T-cell (primary cell): ENCODE measurements around the gene FKBP10. TPM values are rescaled to one million over a fixed set of nuclear protein-coding genes. Genes with fewer than 3 reads are reported as not detected.
A peak's percentile ranks its signal among the peaks of the same experiment; 100 is the strongest.

Source experiments
- ATAC-seq, 4 experiments: fragments of 200-7000 bp in 3 of 4; fragments of 150-1000 bp in 1 of 4; cut with Tn5 transposase; replicated peaks in 1 of 4; 1 replicate in 3 of 4; 2 replicates in 1 of 4; pipeline ENCODE4 v1.10.0; 2021; ENCODE audit warnings: moderate library complexity in 3 of 4, mild to moderate bottlenecking in 2 of 4, moderate number of reproducible peaks in 1 of 4
- CTCF ChIA-PET, 2 donors: fragments of 300-600 bp; sonication (Branson Sonifier 250); formaldehyde crosslinking; loops; one replicate each; lab custom pipeline; 2022; ENCODE audit warnings: antibody characterized with exemption in 2 of 2; lab: Charles Lee
- POLR2A ChIA-PET, 2 donors: fragments of 300-600 bp; sonication (Branson Sonifier 250); formaldehyde crosslinking; loops; one replicate each; lab custom pipeline; 2022; ENCODE audit warnings: antibody characterized with exemption in 2 of 2; lab: Charles Lee
- DNase-seq, 35 experiments: peaks; one replicate each; pipeline versions ENCODE4 v3.0.0 to v3.0.0-alpha.2; 2013 to 2023
- H3K27ac ChIP-seq: one replicate; pipeline ENCODE4 v1.5.1; 2013; ENCODE audit warnings: low read length
- H3K27me3 ChIP-seq, 2 experiments: replicated peaks in 1 of 2; 1 replicate in 1 of 2; 2 replicates in 1 of 2; pipeline versions ENCODE4 v1.6.1 to v1.7.0; 2013; ENCODE audit warnings: low read length in 1 of 2, mixed read lengths in 1 of 2; ENCODE audit not compliant: control insufficient read depth in 2 of 2, insufficient read depth in 2 of 2; ENCODE audit errors: extremely low read depth in 1 of 2
- H3K36me3 ChIP-seq, 2 donors: 1 replicate in 1 of 2; 2 replicates in 1 of 2; pipeline versions ENCODE4 v1.6.1 to v1.7.0; 2013; ENCODE audit warnings: low read length in 1 of 2; ENCODE audit not compliant: control insufficient read depth in 2 of 2, insufficient read depth in 1 of 2; ENCODE audit errors: extremely low read depth in 1 of 2
- H3K4me1 ChIP-seq, 2 experiments: 1 replicate in 1 of 2; 2 replicates in 1 of 2; pipeline versions ENCODE4 v1.6.1 to v1.7.0; 2013; ENCODE audit warnings: low read length in 2 of 2, mixed read lengths in 1 of 2; ENCODE audit not compliant: insufficient read depth in 2 of 2, control insufficient read depth in 1 of 2; ENCODE audit errors: extremely low read depth in 1 of 2
- H3K4me3 ChIP-seq, 2 donors: 1 replicate in 1 of 2; 2 replicates in 1 of 2; pipeline versions ENCODE4 v1.5.1 to v1.7.0; 2013; ENCODE audit warnings: mild to moderate bottlenecking in 2 of 2, low read length in 1 of 2, moderate library complexity in 1 of 2; ENCODE audit not compliant: control insufficient read depth in 1 of 2; ENCODE audit errors: extremely low read depth in 1 of 2
- H3K9me3 ChIP-seq: 2 replicates; pipeline ENCODE4 v1.7.0; 2013
- H3K27ac Mint-ChIP-seq, 2 donors: one replicate each; pipeline ENCODE4 v1.8.0; 2020 to 2021; ENCODE audit warnings: mild to moderate bottlenecking in 2 of 2, mixed read lengths in 2 of 2
- H3K27me3 Mint-ChIP-seq, 2 donors: one replicate each; pipeline ENCODE4 v1.8.0; 2021 to 2022; ENCODE audit warnings: mixed read lengths in 2 of 2
- H3K36me3 Mint-ChIP-seq: one replicate; pipeline ENCODE4 v1.8.0; 2021; ENCODE audit warnings: mixed read lengths
- H3K4me1 Mint-ChIP-seq, 3 donors: one replicate each; pipeline ENCODE4 v1.8.0; 2020 to 2022; ENCODE audit warnings: mixed read lengths in 3 of 3, mild to moderate bottlenecking in 1 of 3
- H3K4me3 Mint-ChIP-seq, 3 donors: one replicate each; pipeline ENCODE4 v1.8.0; 2020 to 2022; ENCODE audit warnings: mild to moderate bottlenecking in 3 of 3, mixed read lengths in 3 of 3, moderate library complexity in 3 of 3
- H3K9me3 Mint-ChIP-seq, 3 donors: one replicate each; pipeline ENCODE4 v1.8.0; 2020 to 2022; ENCODE audit warnings: mixed read lengths in 3 of 3
- WGBS: methylation state at CpG from one replicate; pipeline ENCODE4 v1.1.5; 2013; ENCODE audit warnings: missing lambda C conversion rate; ENCODE audit not compliant: insufficient coverage; 5-methylcytosine and 5-hydroxymethylcytosine counted together
- total RNA-seq, 35 experiments: library from RNA in 6 of 35; stranded (reverse) in 6 of 35; fragments of 120-200 nt in 1 of 35; gene quantifications; one replicate each; pipeline versions ENCODE4 v1.2.1 to v1.2.4 and lab custom pipeline; 2013 to 2026

Gene FKBP10
- total RNA-seq, 5 donors from 2014 or later (not counting 1 experiment from before 2014, with no cell fraction given): 0.49 to 1.3 (median 1.1) TPM; not detected in 1

DNA sequence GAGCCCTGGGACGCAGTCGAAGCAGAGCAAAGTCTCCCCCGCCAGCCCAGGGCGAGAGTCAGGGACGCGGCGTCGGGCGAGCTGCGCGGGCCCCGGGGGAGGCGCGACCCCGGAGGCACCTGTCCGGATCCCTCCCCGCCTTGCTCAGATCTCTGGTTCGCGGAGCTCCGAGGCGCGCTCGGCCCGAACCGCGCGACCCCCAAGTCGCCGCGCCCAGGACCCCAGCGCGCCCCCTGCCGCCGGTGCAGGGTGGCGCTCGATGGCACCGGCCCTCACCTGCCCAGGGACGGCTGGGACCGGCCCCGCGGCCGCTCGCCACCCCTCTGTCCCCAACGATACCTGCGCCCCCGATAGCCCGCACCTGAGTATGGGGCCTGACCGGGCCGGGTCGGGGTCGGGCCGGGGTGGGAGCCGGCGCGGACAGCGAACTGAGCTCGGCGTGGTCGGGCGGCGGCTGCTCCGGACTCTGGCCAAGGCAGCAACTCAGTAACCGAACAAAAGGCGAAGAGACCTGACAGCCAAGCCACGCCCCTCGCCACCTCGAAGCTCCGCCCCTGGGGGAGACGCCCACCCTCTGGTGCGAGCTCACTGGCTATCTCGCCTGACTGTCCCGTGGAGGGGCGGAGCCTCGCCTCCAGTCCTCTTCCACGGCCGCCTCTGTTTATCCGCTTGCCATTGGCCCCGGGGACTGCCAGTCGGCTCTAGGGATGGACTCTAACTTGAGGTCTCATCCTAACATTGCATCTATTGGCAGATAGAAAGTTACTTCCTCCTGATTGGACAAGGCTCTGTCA lies 26.4 kb upstream of the FKBP10 start, which contains the start of gene JUP:
TSS of gene JUP (minus strand) at position 485 of the 794 bp plus-strand sequence. CDS start 14,857 bp downstream, outside the sequence.
- peaks cover 26 to 40% (median 26%) of the 10 kb centered on the region in 3 donors for H3K4me1 Mint-ChIP-seq
- DNase-seq (peak; percentile 75 to 92 (median 88)), ATAC-seq (peak; percentile 88 to 95 (median 88))
- Histone ChIP-seq H3K4me3 (peak within 1 kb of the TSS; percentile 36 to 66), H3K27me3 (peaks cover 0 to 56% of the 10 kb centered on the region in 2 experiments), H3K36me3 (no peaks in the 10 kb centered on the region), H3K9me3 (no peaks in the 10 kb centered on the region), H3K27ac (no peak within 1 kb of the TSS), H3K4me1 (peaks cover 25 to 33% of the 10 kb centered on the region in 2 experiments)
- peak within 1 kb of the TSS in 1 of 2 donors; percentile 43 for H3K27ac Mint-ChIP-seq
- no peaks in the 10 kb centered on the region for H3K9me3 Mint-ChIP-seq
- CTCF ChIA-PET: interaction anchor here in 1 of 2 donors (0.7 to 0.8 kb wide), 2 partner anchors 13 to 26 kb away, joined by 4 to 6 read pairs; partner anchors contain the start of genes FKBP10 and P3H4
- H3K27me3 Mint-ChIP-seq: peaks cover 4 to 41% of the 10 kb centered on the region in 2 donors
- POLR2A ChIA-PET: no interaction called here
- no peaks in the 10 kb centered on the region for H3K36me3 Mint-ChIP-seq
- 2% methylated on average over 70 of the region's 79 CpGs for WGBS
- H3K4me3 Mint-ChIP-seq: peak within 1 kb of the TSS; percentile 70 to 75 (median 71)

DNA sequence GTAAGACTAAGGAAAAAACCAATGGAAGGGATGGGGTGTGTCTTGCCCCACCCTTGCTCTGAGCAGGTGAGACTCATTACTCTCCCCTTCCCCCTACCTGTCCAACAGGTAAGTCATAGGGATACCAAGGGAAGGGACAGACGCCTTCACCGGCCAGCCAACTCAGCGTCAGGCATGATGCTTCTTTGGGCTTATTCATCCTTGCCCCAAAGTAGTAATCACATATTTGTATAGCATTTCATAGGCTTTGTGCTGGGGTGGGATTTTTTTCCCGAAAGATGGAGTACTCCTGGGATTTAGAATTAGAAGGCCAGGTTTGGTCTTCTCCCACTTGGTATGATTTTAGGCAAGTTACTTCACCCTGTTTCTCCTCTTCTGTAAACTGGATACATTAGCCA lies 25.8 kb upstream of the FKBP10 start:
- DNase-seq (no peak), ATAC-seq (no peak)
- Mint-ChIP-seq H3K36me3 (no peaks in the 10 kb centered on the region), H3K27ac (peak overlapping the region in 1 of 2 donors; percentile 43), H3K9me3 (no peaks in the 10 kb centered on the region), H3K4me3 (peak overlapping the region; percentile 70 to 75 (median 71)), H3K4me1 (peaks cover 26 to 39% (median 26%) of the 10 kb centered on the region in 3 donors), H3K27me3 (peaks cover 4 to 38% of the 10 kb centered on the region in 2 donors)
- Histone ChIP-seq H3K9me3 (no peaks in the 10 kb centered on the region), H3K4me1 (peaks cover 25 to 33% of the 10 kb centered on the region in 2 experiments), H3K36me3 (no peaks in the 10 kb centered on the region), H3K27ac (no peak overlapping the region), H3K4me3 (peak overlapping the region; percentile 19 to 66), H3K27me3 (peaks cover 0 to 53% of the 10 kb centered on the region in 2 experiments)
- WGBS: no CpG with 5 or more reads among the region's 4 CpGs
- CTCF ChIA-PET: interaction anchor here in 1 of 2 donors (0.8 kb wide), 1 partner anchor 25 kb away, joined by 6 read pairs; the partner anchor contains the start of genes FKBP10 and P3H4
- POLR2A ChIA-PET: no interaction called here

DNA sequence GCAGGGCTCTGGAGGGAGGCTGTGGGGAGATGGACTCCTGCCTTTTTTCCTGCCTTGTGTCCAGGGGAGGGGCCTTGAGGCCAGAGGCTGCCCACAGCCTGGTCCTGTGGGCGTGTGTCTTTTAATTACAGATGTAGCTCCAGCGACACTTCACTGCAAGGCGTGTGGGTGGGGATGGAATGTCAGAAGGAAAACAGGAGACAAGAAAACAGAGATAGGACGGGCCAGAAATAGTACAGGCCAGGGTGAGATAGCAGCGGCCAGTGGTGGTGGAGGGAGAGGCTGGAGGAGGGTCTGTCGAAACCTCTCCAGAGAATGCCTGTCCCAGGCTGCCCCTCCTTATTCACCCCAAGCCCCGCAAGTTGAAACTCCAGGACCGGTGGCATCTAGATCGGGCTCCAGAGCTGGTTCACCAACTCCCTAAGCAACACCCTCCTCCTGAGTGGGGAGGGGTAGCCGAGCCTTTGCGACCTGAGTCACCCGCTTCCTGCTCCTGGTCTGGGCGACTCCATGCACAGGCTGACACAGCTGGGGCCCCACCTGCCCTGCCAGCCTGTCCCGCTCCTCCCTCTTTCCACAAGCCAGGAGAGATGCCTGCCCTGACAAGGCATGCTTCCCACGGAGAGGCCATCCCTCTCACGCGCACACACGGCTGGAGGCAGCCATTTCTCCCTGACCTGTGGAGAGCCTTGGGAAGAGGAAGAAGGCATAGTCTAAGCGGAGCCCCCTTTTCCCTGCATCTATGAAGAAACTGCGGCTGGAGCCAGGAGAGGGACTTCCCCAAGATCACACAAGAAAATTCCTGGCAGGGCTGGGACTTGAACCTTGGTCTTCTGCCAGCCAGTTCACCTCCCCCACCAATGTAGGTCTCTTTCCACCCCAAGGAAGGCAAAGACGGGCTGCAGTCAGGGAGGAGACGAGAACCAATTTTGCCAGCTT lies 19.7 kb upstream of the FKBP10 start:
- Histone ChIP-seq H3K27ac (no peak overlapping the region), H3K9me3 (no peaks in the 10 kb centered on the region), H3K4me1 (peaks cover 2 to 9% of the 10 kb centered on the region in 2 experiments), H3K4me3 (no peak overlapping the region), H3K36me3 (no peaks in the 10 kb centered on the region), H3K27me3 (peaks cover 0 to 17% of the 10 kb centered on the region in 2 experiments)
- ChIA-PET CTCF (no interaction called here), POLR2A (no interaction called here)
- H3K4me1 Mint-ChIP-seq: peaks cover 7 to 13% (median 13%) of the 10 kb centered on the region in 3 donors
- no peaks in the 10 kb centered on the region for H3K9me3 Mint-ChIP-seq
- DNase-seq: no peak
- no peak overlapping the region for H3K4me3 Mint-ChIP-seq
- ATAC-seq: no peak
- peaks cover 0 to 3% of the 10 kb centered on the region in 2 donors for H3K27me3 Mint-ChIP-seq
- no peak overlapping the region for H3K27ac Mint-ChIP-seq
- 47% methylated on average over 6 of the region's 22 CpGs for WGBS
- H3K36me3 Mint-ChIP-seq: no peaks in the 10 kb centered on the region

DNA sequence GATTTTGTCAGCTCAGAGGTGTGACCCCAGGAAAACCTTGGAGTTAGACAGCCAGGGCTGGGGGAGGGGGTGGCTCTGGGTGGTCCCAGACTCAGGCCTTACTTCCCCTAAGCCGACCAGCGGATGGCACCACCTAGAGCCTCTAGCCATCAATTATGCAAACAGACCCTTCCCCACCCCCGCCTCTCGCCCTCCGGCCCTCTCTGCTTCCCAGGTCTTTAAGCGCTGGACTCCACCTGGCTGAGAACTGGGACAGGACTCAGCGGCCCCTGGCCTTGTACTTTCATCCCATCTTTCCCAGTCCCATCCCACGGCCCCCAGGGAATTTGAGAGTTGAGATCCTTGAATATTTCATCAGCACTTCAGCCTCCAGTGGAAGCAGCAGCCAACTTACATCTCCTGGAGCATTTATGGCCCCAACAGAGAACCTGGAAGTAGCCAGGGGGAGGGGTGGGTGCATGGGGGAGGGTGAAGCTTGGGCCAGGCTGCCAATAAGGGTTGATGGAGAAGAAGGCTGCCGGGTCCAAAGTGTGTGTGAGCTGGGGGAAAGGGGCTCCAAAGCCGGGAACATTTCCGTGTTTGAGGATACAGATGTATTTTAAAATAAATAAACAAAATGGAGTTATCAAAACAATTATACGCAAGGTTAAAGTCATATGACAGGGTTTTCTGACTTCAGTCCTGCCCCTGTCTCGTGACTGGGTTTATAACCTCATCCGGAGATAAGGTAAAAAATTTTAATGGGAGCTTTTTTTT lies 18.8 kb upstream of the FKBP10 start:
- H3K9me3 ChIP-seq: no peaks in the 10 kb centered on the region
- no peaks in the 10 kb centered on the region for H3K9me3 Mint-ChIP-seq
- peaks cover 0 to 3% of the 10 kb centered on the region in 2 donors for H3K27me3 Mint-ChIP-seq
- 100% methylated on average over 1 of the region's 14 CpGs for WGBS
- CTCF ChIA-PET: no interaction called here
- H3K4me3 ChIP-seq: no peak overlapping the region
- no peak for DNase-seq
- no peaks in the 10 kb centered on the region for H3K36me3 Mint-ChIP-seq
- no peak overlapping the region for H3K27ac ChIP-seq
- no peak for ATAC-seq
- H3K27ac Mint-ChIP-seq: no peak overlapping the region
- H3K27me3 ChIP-seq: peaks cover 0 to 16% of the 10 kb centered on the region in 2 experiments
- H3K4me1 Mint-ChIP-seq: peaks cover 0 to 6% (median 5%) of the 10 kb centered on the region in 3 donors
- H3K36me3 ChIP-seq: no peaks in the 10 kb centered on the region
- POLR2A ChIA-PET: interaction anchor here (0.5 to 0.7 kb wide), 2 partner anchors 100 to 1008 kb away, joined by 3 read pairs; no protein-coding TSS in a partner anchor
- peaks cover under 1 to 2% of the 10 kb centered on the region in 2 experiments for H3K4me1 ChIP-seq
- H3K4me3 Mint-ChIP-seq: no peak overlapping the region

DNA sequence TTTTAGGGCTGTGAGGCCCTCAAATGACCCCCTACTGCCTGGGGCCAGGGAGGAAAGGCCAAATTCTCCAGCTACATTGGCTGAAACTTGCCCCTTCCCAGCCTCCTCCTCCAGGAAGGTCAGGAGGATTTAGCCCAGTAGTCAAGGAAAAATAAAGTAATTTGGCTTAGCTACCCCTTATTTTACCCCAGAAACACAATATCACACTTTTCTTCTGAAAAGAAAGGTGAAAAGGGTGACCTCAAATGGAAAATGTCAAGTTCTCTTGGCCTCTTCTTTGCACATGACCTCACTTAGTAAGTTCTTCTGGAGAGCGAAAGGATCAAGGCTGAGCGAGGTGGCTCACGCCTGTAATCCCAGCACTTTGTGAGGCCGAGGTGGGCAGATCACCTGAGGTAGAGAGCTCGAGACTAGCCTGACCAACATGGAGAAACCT lies 18.2 kb upstream of the FKBP10 start:
- 100% methylated on average over 1 of the region's 5 CpGs for WGBS
- H3K9me3 ChIP-seq: no peaks in the 10 kb centered on the region
- H3K27ac Mint-ChIP-seq: no peak overlapping the region
- peaks cover 0 to 5% (median 4%) of the 10 kb centered on the region in 3 donors for H3K4me1 Mint-ChIP-seq
- no peaks in the 10 kb centered on the region for H3K36me3 ChIP-seq
- no peak for DNase-seq
- H3K4me3 Mint-ChIP-seq: no peak overlapping the region
- POLR2A ChIA-PET: interaction anchor here (0.5 to 0.7 kb wide), 2 partner anchors 101 to 1008 kb away, joined by 3 read pairs; no protein-coding TSS in a partner anchor
- H3K27me3 Mint-ChIP-seq: peaks cover 0 to 3% of the 10 kb centered on the region in 2 donors
- H3K9me3 Mint-ChIP-seq: no peaks in the 10 kb centered on the region
- no peaks in the 10 kb centered on the region for H3K36me3 Mint-ChIP-seq
- ATAC-seq: no peak
- CTCF ChIA-PET: no interaction called here
- H3K27me3 ChIP-seq: peaks cover 0 to 17% of the 10 kb centered on the region in 2 experiments
- H3K27ac ChIP-seq: no peak overlapping the region
- H3K4me1 ChIP-seq: peaks cover 0 to 2% of the 10 kb centered on the region in 2 experiments
- H3K4me3 ChIP-seq: no peak overlapping the region
